GM19395 (cell line): ENCODE data around the gene DSG1.
"Not testable (repeated sequence)": the region's sequence is repeated elsewhere in the genome, so short reads cannot be mapped to it uniquely, and the experiment has no call there.

Source experiments
- ATAC-seq: cut with Tn5 transposase; IDR thresholded peaks from one replicate; pipeline ENCODE4 v1.9.1; 2021; ENCODE audit warnings: mild to moderate bottlenecking, moderate library complexity; ENCODE audit not compliant: unreplicated experiment

Gene DSG1

DNA sequence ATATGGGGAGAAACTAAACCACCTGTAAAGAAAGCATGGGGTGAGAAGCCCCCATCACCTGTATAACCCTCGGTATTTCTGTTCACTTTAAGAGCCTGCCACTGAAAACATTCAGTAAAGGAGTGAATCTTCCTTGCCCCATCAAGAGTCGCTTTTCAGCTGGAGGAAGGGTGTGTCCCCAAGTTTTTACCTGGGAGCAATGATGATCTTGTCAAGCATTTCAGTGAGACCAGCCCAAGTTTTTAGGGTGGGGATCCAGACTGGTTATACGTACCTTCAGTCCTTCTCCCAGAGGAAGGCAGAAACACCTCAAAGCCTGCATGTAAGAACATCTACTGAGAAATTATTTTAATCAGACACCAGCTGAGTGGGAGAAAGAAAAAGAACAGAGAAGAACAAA is at the start of gene DSG1:
Gene DSG1, plus strand, starts transcription at position 301 of the 400 bp plus-strand sequence. CDS start 141 bp downstream, outside the sequence.
- ATAC-seq = no peak

DNA sequence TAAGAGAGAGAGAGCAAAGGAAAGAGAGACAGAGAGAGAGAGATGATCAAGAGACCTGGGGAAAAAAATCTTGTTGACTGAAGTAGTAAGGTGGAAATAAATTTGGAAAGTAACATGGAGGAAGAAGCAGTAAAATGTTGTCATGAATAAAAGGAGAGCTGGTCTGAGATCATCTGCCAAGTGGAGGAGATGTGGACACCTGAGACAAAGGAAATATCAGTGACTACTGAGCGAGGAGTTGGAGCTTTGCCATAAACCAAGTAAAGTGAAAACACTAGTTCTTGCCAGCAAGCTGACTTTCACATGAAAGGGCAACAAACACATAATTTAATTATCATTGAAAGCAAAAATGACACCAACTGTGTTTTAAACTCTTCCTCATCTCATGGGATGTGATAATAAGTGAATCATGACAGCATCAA is 49.0 kb upstream of the DSG1 start:
- no peak for ATAC-seq

DNA sequence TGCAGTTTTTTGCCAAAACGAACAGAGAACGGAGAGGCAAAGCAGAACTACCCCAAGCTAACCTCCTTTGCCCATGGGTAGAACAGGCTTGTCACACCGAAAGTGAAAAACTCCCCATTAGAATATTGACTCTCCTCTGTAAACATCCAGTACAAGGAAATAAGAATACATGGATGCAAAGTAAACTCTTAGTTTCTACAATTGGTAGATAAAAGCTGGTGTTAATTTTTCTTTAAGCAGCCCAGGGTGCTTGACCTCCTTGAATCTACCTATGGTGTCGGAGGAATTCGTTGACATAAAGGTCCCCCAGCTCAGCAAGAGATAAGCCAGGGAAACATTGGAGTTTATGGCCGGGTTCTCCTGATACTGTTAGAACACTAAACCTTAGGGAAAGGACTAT is 48.4 kb upstream of the DSG1 start:
- ATAC-seq = no peak

DNA sequence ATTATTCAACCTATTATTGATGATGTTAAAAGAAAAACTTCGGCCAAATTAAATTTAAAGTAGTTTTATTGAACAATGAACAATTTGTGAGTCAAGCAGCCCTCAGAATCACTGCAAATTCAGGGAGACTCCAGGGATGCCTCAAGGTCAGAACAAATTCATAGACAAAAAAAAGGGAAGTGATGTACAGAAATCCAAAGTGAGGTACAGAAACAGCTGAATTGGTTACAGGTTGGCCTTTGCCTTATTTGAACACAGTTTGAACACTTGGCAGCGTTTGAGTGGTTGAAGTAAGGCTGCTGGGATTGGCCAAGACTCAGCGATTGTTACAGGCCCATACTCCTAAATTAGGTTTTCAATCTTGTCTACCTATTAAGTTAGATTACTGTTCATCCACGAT is 47.4 kb upstream of the DSG1 start:
- ATAC-seq = no peak

DNA sequence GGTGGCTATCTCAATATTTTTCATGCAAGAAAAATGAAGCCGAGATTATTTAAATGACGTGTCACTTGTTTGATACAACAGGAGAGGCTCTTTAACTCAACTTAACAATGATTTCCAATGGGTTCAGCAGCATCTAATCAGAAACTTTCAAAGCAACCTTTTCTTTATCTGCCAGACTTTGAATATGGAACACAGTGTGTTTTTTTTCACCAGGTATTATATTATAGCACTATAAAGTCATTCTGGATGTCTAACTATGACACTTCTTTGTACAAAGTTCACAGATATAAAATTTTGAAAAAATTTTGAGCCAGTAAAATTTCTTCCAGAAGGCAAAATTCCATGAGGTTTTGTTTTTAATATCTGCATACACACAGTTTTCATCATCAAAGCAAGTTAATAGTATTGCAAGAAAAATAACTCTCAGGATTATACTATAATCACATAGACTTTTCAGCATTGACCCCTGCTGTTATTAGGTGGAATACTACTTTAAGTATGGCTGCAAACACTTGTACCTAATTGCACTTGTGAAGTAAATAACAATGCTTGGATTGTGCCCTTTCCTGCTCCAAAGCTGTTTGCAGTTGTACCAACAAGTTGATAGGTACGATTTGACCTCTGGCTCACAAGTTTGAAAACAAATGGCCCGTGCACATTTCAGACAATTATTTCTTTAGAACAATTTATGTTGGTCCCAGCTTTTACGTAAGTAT is 44.0 kb upstream of the DSG1 start:
- no peak for ATAC-seq

DNA sequence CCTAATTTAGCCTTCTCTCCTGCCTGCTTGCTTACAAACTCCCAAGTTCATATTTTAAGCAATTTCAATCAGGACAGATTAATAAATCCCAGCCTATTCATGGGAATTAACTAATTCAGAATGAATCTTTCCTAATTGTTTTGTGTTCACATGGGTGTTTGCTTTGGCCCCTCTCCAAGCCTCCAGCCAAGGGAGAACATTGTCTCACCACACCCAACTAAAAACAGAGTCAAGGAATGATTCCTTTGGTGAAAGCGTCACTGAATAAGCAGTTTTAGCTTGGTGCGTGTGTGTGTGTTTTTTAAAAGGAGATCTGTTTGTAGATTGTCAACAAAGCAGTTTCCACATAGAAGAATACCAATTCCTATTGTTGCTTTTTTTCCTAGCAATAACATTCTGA is 43.0 kb upstream of the DSG1 start:
- no peak for ATAC-seq

DNA sequence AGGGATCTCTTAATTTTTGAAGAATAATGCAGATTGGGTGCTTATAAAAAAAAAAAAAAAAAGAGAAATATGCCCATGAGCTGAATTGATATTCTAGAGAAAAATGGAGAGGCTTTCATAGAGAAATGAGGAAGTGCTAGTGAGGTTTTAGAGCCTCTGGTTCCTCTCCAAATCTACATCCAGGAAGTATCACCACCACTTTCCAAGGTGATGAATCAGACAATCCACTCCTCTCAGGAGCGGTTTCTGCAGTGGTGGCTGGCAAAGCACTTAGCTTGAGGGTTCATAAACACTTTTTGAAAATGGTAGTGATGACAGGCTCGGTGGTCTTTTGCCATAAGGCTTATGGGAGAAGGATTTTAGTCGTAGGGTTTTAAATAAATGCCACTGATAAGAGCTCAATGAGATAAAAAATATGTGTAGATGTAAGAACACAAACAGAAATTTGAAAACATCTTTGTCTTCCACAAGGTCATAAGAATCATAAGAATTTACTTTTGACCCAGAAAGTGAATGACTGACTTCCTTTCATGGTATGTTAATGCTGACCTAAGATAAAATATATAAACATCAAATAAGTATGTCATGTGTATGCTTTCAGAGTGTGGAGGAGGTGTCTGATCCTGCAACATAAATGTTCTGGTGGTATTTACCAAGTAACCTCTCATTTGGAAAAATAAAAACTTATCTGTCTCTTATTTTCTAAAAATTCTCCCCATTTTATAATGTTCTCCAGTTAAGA is 42.1 kb upstream of the DSG1 start:
- ATAC-seq = no peak

DNA sequence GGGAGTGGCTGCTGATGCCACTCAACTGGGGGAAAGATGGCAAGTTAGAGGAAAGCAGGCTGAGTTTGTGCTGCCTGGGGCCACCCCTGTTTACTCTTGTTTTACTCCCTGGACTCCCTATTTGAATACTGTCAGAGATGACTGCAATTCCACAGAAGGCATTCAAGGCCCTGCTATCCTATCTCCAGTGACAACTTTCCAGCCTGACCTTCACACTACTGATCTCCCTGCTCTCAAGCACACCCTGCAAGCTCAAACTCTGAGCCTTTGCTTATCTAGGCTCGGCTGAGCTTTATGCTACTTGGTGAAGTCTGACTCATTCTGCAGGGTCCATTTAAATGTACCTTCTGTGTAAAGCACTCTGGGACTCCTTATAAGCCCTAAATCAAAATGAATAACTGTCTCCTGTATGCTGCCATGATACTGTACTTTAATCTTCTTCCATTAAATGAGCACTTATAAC is 39.3 kb upstream of the DSG1 start:
- ATAC-seq = no peak

DNA sequence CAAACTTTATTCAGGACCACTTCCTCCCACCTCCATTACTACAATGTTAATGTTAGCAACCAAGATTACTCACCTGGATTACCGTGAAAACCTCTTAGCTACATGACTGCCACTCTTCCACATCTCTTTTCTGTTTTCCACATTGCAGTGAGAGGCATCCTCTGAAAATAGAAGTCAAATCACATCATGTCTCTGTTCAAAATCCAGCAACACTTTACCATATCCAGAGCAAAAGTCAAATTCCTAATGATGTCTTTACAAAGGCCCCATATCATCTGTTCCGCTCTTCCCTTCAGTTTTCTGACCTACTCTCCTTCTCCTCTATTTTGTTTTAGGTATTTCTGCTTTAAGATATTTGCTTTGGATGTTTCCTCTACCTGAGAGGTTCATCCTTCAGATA is 37.5 kb upstream of the DSG1 start:
- no peak for ATAC-seq

DNA sequence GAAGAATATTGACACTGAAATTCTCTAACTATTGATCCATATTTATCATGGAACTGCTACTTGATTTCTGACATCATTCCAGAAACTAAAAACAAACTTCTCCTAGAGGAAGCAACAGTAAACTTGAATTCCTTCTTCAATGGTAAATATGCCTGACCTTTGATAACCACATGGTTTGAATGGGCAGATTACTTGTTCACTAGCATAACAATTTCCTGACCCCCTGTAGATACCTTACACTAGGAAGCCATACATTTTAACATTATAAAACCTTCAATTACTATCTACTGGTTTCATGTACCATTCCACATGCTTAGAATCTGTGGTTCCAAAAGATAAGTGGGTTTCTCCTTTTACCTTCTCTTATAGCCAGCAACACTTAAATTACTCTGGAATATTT is 36.5 kb upstream of the DSG1 start:
- ATAC-seq = no peak

DNA sequence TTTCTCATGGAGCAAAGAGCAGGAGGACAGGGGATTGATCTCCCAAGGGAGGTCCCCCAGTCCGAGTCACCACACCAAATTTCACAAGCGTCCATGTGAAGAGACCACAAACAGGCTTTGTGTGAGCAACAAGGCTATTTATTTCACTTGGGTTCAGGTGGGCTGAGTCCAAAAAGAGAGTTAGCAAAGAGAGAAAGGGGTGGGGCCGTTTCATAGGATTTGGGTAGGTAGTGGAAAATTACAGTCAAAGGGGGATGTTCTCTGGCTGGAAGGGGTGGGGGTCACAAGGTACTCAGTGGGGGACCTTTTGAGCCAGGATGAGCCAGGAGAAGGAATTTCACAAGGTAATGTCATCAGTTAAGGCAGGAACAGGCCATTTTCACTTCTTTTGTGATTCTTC is 28.5 kb upstream of the DSG1 start:
- not testable (repeated sequence) for ATAC-seq

DNA sequence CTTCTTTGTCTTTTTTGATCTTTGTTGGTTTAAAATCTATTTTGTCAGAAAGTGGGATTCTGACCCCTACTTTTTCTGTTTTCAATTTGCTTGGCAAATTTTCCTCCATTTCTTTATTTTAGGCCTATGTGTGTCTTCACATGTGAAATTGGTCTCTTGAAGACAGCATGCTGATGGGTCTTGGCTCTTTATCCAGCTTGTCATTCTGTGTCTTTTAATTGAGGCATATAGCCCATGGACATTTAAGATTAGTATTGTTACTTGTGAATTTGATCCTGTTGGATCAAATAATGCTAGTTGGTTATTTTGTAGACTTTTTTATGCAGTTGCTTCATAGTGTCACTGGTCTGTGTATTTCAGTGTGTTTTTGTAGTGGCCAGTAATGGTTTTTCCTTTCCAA is 26.3 kb upstream of the DSG1 start:
- ATAC-seq = no peak

DNA sequence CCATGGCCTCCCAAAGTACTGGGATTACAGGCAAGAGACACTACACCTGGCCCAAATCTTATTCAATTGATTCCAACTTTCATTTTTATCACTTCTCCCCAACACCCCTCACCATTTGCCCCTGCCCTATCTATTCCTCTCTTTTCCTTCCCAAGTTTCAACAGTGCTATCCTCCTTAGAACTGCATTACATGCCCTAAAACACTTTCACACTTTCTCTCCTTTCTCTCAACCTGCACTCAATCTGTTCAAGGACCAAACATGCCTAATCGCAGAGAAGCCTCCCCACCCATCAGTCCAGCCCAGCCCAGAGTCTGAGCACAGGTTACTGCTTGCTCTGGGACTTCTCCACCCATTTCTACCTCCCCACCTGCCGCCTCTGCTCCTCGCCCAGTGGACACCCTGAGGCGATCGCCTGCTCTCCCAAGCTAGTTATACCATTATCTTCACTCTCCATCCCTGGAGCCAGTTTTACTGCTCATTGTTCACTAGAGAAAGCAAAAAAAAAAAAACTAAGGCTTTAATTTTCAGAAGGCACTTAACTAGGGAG is 23.7 kb upstream of the DSG1 start:
- ATAC-seq = no peak

DNA sequence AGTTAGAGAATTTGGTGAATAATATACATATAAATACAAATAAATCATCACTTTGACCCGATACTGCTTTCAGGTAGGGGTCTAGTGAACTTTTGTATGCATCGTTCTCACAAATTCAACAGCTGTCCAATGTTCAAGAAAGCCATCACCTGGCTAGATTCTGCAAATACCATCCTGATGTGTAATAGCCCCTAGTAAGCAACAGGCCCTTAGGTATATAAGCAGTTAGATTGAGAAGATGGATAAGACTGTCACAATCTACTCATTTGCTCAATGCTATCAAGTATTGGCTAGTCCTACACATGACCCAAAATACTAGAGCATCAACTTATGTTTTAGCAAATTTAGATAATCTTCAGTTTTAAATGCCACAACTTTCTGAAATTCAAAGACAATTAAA is 20.7 kb upstream of the DSG1 start:
- ATAC-seq = no peak

DNA sequence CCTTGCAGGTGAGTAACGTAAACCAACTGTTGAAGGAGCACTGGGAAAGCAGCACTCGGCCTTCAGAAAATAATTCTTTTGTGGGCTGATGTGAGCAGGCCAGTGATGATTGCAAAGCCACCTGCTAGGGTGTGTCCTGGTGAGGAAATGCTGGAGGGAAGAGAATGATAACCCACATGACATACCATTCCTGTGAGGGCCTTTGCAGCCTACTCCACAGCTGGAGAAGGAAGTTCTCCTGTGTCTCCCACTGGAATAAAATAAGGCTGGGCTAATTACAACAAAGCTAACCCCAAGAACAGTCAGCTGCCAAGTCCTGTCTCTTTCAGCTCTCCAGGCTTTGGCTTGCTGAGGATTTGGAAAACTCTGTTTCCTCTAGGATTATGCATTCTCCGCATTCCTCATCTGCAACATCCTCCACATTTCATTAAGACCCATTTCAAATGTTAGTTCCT is 16.7 kb upstream of the DSG1 start:
- no peak for ATAC-seq

DNA sequence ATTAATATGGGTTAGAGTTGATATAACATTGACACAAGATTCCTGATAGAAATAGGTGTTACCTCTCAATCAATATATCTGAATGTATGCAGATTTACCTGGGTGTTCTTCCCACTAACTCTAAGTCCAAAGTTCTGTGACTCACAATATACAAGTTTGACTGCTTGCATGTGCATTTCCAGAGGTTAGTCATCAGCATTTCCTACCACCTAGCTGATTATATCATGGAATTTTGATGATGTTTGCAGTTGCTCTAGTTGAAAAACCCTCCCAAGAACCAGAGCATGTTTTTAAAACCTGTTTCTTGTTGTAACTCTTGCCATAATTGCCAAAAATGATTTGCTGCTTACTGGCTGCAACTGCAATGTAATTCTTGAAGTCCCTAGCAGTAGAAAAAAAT is 15.0 kb upstream of the DSG1 start:
- no peak for ATAC-seq

DNA sequence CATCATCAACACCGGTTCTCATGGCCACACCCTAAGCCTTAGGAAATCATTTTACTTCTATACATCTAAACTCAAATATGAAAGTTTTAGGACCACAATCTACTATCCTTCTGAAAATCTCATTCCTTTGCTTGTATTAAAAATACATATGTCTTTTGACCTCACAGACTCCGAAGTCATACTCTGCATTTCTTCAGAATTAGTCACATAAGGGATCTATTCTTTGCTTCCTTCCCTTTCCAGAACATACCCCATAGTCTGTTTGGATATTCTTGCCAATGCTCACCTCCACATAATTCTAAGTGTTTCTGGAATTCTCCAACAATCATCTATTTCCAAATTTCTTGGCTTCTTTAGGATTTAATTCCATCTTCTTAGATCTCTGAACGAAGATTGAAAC is 14.2 kb upstream of the DSG1 start:
- ATAC-seq = no peak

DNA sequence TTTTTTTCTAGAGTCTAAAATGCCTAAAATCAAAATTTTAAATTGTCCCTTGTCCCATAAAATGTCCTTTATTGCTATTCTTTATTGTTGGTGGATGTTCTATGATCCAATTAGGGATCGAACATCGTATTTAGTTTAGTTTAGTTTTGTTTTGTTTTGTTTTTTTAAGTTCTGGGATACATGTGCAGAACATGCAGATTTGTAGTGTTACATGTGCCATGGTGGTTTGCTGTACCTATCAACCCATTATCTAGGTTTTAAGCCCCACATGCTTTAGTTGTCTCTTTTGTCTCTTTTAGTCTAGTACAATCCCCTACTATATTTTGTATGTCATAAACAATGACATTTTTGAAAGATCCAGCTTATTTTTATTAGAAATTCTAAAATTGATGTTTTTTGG is 8.8 kb upstream of the DSG1 start:
- ATAC-seq = no peak

DNA sequence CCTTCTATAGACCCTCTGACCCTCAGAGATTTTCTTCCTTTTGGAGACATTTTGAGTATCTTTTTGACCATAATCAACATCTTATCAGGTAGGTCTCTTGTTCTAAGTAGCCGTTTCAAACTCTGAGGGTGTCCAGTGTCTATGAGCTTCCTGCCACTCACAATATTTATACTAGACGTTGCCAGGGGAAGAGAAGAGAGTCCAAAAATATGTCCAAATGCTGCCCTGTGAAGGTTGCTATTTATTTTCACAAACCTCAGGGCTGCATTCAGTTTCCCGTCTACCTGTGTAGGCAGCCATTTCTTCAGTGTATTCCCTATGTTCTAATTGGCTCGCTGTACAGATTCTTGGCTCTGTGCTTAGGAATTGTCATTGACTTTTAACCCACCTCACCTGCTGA is 986 bp upstream of the DSG1 start:
- no peak for ATAC-seq

DNA sequence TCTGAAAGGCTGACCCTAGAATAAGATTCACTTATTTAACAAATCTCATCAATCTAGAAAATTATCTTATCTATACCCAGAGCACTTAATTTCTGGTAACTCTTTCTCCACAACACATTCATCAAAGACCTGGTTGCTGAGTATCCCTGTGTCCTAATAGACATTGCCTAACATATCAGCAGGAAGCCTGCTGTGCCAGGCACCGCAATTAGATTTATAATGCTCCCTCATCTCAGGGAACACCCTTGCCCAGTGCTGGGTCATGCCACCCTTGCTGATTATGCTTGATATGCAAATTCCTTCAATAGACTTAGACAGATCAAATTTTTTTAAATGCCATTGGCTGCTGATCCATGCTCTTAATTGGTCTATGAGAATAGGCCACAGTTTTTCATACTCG is 3.8 kb downstream of the DSG1 start:
- no peak for ATAC-seq

DNA sequence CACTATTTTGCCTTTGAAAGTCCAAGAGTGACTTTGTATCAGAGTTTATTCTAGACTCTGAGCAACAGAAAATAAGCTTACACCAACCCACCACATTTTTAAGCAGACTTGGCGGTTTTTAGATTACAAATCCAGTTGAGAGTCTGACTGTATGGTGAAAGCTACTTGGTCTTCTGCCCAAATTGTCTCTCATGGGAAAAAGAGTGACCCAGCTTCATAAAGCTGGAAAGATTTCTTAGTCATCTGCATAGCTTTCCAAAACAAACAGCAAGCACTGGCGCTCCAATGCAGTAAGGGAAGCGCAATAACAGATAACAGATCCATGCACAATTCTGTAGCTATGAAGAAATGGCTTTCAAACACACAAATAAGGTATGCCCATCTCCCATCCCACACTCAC is 7.1 kb downstream of the DSG1 start:
- ATAC-seq = no peak

DNA sequence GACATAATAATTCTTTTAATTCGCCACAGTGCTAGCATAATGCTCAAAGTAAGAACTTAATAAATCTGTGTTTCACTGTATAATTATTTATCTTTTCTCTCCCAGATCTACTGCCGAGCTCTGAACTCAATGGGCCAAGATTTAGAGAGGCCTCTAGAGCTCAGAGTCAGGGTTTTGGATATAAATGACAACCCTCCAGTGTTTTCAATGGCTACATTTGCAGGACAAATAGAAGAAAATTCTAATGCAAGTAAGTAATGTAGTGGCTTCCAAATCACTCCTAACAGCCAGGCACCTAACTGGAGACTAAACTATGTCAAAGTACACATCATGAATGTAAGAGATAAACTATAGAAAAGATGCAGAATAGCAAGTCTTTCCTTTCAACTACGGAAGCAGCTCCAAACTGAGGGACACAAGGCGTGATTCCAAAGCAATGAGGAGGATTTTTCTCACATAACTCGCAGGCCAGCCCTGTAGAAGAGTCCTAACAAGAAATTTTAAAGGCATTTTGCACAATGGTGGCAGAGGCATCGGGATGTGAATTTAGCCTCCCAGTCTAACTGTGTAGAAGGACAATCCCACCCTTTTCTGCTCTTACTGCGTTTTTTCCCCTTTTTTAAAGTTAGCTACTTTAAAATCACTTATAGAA is 12.0 kb downstream of the DSG1 start:
- ATAC-seq = no peak
